ENCODE results near the gene NLRP7.
A peak's percentile ranks its signal among the peaks of the same experiment; 100 is the strongest.
"Not testable (repeated sequence)": the region's sequence is repeated elsewhere in the genome, so short reads cannot be mapped to it uniquely, and the experiment has no call there.

Gene NLRP7

DNA sequence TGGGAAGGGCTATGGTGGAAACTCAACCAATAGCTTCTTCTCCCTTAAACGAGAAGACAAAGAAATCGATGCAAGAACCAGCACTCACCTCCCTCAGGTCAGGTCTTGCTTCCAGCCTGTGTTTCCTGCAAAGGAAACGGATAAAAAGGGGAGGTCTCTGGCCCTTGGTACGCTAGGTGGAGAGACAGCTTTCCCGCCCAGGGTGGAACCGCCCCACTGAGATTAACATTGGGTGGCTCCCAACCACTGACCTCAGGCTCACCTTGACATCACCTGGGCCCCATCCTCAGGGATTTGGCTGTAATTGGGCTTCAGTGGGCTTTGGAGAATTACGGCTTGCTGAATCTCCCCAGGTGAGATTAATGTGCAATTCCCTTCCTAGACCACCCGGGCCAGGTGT, at the start of gene NLRP7:
TSS of gene NLRP7 (minus strand) at position 150 of the 400 bp plus-strand sequence.
- no peak for DNase-seq (ENCODE audit: low spot score)

DNA sequence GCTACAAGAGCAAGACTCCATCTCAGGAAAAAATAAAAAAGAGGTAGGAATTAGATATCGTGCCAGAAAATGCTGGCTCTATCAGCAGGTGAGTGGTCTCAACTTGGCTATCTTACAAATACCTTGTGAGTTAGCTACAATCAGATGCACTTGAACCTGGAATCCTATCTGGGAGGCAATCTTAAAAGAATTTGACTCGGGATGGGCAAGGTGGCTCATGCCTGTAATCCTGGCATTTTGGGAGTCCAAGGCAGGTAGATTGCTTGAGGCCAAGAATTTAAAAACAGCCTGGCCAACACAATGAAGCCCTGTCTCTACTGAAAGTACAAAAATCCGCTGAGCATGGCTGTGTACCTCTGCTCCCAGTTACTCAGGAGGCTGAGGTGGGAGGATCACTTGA, 48.2 kb upstream of the NLRP7 start:
- DNase-seq (ENCODE audit: low spot score) = no peak

DNA sequence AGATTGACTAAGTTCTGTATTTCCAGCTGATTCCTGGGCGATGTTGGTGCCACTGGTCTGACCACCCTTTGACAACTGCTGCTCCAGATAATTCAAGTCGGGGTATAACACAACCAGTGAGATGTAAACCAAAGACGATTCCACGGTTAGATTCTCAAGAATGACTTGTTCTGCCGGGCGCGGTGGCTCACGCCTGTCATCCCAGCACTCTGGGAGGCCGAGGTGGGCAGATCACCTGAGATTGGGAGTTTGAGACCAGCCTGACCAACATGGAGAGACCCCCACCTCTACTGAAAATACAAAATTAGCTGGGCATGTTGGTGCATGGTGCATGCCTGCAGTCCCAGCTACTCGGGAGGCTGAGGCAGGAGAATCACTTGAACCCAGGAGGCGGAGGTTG, 42.2 kb upstream of the NLRP7 start:
- DNase-seq (ENCODE audit: low spot score) = not testable (repeated sequence)

- DNase-seq (ENCODE audit: low spot score) = not testable (repeated sequence)
Measured at GRCh38 chr19:54982562-54982961, 35.2 kb upstream of the NLRP7 start.

- not testable (repeated sequence) for DNase-seq (ENCODE audit: low spot score)
Measured at GRCh38 chr19:54973229-54974090, 26.1 kb upstream of the NLRP7 start.

GRCh38 chr19:54971446-54971845, 24.1 kb upstream of the NLRP7 start:
- DNase-seq (ENCODE audit: low spot score) = not testable (repeated sequence)

- DNase-seq (ENCODE audit: low spot score) = no peak
Measured at GRCh38 chr19:54969647-54970046, 22.3 kb upstream of the NLRP7 start.

- DNase-seq (ENCODE audit: low spot score) = no peak
Measured at GRCh38 chr19:54967611-54968010, 20.3 kb upstream of the NLRP7 start.

GRCh38 chr19:54965055-54965454, 17.7 kb upstream of the NLRP7 start:
- not testable (repeated sequence) for DNase-seq (ENCODE audit: low spot score)

GRCh38 chr19:54959840-54960239, 12.5 kb upstream of the NLRP7 start:
- DNase-seq (ENCODE audit: low spot score) = no peak

DNA sequence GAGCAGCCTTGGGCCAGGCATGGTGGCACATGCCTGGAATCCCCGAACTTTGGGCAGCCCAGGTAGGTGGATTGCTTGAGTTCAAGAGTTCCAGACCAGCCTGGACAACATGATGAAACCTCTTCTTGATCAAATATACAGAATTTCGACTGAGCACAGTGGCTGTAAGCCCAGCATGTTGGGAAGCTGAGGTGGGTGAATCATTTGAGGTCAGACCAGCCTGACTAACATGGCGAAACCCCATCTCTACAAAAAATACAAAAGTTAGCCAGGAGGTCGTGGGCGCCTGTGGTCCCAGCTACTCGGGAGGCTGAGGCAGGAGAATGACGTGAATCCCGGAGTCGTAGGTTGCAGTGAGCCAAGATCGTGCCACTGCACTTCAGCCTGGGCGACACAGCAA, 8.0 kb upstream of the NLRP7 start:
- no peak for DNase-seq (ENCODE audit: low spot score)

- DNase-seq (ENCODE audit: low spot score) = not testable (repeated sequence)
Measured at GRCh38 chr19:54953345-54953713, 6.0 kb upstream of the NLRP7 start.

- DNase-seq (ENCODE audit: low spot score) = peak; percentile 7
Measured at GRCh38 chr19:54952591-54953344, 5.4 kb upstream of the NLRP7 start.

DNA sequence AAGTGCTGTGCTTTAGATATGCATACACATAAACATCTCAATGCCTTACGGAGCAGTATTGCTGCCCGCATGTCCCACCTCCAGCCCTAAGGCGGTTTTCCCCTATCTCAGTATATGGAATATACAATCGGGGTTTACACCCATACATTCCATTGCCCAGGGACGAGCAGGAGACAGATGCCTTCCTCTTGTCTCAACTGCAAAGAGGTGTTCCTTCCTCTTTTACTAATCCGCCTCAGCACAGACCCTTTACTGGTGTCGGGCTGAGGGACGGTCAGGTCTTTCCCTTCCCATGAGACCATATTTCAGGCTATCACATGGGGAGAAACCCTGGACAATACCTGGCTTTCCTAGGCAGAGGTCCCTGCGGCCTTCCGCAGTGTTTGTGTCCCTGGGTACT, 3.2 kb upstream of the NLRP7 start:
- not testable (repeated sequence) for DNase-seq (ENCODE audit: low spot score)

DNA sequence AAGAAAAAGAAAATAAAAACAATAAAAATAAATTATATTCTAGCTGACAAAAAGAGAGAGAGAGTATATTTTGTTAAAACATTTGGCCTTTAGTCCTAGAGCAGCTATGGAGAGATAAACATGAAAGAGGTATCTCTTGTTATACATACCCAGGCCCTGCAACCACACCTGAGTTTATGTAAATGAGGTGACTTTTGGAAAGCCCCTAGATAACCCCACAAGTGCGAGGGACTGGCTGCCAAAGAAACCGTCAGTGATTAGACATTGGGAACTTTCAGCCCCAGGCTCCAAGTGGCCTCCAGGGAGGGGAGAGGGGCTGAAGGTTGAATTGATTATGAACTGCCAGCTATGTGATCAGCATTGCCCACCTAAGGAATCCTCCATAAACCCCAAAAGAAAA, 2.1 kb upstream of the NLRP7 start:
- no peak for DNase-seq (ENCODE audit: low spot score)

DNA sequence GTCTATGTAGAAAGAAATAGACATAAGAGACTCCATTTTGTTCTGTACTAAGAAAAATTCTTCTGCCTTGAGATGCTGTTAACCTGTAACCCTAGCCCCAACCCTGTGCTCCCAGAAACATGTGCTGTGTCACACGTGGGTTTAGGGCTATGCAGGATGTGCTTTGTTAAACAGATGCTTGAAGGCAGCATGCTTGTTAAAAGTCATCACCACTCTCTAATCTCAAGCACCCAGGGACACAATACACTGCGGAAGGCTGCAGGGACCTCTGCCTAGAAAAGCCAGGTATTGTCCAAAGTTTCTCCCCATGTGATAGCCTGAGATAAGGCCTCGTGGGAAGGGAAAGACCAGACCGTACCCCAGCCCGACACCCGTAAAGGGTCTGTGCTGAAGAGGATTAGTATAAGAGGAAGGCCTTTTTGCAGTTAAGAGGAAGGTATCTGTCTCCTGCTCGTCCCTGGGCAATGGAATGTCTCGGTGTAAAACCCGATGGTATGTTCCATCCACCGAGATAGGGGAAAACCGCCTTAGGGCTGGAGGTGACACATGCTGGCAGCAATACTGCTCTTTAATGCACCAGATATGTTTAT, 3.5 kb downstream of the NLRP7 start:
- DNase-seq (ENCODE audit: low spot score) = not testable (repeated sequence)

DNA sequence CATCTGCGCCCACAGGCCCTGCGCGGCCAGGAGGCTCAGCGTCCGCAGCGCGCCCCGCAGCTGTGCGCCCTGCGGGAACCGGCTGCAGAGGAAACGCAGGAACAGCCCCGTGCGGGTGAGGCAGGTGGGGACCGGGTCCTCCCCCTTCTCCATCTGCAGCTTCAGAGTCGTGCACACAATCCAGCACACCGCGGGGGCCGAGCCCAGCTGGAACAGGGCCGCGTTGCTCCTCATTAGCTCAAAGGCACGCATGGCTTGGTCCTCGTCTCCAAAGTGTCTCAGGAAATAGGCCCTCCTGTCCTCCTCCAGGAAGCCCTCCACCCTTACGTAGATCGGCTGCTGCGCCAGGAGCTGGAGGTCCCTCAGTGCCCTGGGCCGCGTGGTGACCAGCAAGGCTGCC, 7.8 kb downstream of the NLRP7 start:
- not testable (repeated sequence) for DNase-seq (ENCODE audit: low spot score)

DNA sequence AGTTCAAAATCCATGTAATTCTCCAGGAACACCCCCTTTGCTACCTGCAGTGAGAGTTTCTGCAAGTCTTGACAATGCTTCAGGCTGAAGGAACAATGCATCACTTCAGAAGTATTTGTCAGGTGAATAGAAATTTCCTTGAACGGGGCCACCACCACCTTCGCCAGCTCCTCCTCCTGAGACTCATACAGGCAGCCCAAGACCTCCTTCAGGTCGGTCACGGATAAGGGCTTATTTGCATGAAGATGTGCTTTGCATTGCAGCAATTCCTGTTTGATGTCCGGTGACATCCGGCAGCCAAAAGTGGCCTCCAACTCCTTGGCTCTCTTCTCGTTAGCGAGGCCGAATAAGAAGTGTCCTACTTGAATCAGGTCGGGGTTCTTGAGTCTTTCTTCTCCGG, 8.4 kb downstream of the NLRP7 start:
- DNase-seq (ENCODE audit: low spot score) = no peak

DNA sequence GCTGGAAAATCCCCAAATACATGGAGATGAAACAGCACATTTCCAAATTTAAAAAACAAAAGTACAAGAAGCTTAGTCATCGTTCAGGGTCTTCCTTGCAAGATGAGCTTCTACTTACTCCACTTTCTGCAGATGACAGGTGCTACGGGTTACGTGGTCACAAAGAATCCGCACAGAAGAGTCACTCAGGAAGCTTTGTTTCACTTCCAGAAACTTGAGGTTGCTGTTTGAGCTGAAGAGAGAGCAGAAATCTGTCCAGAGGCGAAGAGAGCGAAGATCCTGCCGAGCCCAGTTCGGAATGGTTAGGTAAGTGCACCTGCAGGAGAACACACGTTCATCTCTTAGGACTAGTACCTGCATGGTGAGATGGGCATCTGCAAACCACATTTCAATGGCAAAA, 9.4 kb downstream of the NLRP7 start:
- DNase-seq (ENCODE audit: low spot score) = no peak

DNA sequence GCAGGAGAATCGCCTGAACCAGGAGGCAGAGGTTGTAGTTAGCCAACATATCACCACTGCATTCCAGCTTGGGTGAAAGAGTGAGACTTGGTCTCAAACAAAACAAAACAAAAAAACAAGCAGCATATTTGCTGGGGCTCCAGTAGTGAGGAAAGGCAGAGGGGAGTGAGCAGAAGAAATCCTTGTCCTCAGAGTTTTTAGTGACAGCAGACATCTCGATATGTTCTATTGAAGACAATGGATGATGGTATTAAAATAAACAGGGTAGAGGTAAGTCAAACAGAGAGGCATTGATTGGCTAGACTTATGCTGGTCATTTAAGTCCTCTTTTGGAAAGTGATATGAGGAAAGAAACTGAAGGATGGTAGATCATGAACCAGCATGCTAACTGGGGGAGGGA, 19.0 kb downstream of the NLRP7 start:
- peak; percentile 3 for DNase-seq (ENCODE audit: low spot score)

DNA sequence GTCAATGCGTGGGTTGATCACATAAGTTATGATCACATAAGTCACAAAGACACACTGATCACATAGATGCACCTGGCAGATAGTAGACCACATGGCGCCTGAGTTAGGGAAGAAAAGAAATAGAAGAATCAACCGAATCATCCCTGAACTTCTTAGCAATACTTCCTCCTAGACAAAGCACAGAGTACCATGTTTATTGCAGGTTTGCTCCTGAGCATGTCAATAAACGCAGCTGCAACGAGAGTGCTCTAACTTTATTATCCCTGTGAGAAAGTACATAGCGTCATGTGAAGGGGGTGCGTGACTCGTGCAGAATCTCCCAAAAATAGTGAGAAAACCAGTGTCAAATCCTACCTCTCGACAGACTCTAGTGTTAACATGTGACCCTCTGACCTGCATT, 24.1 kb downstream of the NLRP7 start:
- DNase-seq (ENCODE audit: low spot score) = no peak

DNA sequence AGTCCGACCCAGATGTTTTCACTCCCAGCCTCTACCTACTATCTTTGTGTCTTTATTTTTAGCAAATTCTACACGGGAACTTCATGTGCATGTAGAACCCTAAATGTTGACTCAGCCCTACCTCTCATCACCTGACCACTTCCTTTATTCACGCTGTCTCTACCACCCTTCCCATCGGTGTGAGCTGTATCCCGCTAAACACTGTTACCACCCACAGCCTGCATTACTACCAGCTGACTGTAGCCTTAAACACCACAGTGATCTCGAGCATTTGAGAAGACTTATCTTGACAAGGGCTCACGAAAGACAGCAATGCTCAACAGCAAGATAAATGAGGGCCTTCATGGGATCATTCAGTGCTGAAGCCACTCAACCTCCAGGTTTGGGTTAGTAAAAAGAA, 26.2 kb downstream of the NLRP7 start:
- DNase-seq (ENCODE audit: low spot score) = no peak

Measured in cerebellar cortex (tissue), 1 donor.